ENCODE measurements around the gene SLC2A4RG.
"Not testable (repeated sequence)": the region's sequence is repeated elsewhere in the genome, so short reads cannot be mapped to it uniquely, and the experiment has no call there.

- not testable (repeated sequence) for TF ChIP-seq POLR2A (IDR thresholded peaks at IDR 0.05); CTCF (IDR thresholded peaks at IDR 0.05 in 8 of 11, conservative IDR thresholded peaks at IDR 0.05 in 3 of 11)
Observed at GRCh38 chr20:63776875-63777274, 37.3 kb downstream of the SLC2A4RG start.

All from spleen (tissue), 7 donors.